ENCODE data around the gene CASK.

DNA sequence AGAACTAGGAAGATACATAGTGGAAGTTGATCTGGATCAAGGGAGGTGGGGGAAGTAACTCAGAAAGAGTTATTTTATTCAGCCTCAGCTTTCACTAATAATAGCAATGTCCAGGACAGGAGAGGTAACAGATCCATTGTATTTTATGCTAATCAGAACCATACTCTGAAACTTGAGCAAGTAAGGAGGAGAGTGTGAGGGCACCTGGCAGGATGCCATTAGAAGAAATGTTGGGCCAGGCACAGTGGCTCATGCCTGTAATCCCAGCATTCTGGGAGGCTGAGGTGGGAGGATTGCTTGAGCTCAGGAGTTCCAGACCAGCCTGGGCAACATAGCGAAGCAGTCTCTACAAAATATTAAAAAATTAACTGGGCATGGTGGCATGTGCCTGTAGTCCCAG, 218.3 kb downstream of the CASK start:
- TF ChIP-seq, protein P1, sequence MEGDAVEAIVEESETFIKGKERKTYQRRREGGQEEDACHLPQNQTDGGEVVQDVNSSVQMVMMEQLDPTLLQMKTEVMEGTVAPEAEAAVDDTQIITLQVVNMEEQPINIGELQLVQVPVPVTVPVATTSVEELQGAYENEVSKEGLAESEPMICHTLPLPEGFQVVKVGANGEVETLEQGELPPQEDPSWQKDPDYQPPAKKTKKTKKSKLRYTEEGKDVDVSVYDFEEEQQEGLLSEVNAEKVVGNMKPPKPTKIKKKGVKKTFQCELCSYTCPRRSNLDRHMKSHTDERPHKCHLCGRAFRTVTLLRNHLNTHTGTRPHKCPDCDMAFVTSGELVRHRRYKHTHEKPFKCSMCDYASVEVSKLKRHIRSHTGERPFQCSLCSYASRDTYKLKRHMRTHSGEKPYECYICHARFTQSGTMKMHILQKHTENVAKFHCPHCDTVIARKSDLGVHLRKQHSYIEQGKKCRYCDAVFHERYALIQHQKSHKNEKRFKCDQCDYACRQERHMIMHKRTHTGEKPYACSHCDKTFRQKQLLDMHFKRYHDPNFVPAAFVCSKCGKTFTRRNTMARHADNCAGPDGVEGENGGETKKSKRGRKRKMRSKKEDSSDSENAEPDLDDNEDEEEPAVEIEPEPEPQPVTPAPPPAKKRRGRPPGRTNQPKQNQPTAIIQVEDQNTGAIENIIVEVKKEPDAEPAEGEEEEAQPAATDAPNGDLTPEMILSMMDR (IDR thresholded peaks at IDR 0.05; ENCODE audit: insufficient read depth, low read length) = no peak
- TF ChIP-seq POLR2AphosphoS5 (IDR thresholded peaks at IDR 0.05; ENCODE audit: low read depth) = no peak
- TF ChIP-seq, protein P2, sequence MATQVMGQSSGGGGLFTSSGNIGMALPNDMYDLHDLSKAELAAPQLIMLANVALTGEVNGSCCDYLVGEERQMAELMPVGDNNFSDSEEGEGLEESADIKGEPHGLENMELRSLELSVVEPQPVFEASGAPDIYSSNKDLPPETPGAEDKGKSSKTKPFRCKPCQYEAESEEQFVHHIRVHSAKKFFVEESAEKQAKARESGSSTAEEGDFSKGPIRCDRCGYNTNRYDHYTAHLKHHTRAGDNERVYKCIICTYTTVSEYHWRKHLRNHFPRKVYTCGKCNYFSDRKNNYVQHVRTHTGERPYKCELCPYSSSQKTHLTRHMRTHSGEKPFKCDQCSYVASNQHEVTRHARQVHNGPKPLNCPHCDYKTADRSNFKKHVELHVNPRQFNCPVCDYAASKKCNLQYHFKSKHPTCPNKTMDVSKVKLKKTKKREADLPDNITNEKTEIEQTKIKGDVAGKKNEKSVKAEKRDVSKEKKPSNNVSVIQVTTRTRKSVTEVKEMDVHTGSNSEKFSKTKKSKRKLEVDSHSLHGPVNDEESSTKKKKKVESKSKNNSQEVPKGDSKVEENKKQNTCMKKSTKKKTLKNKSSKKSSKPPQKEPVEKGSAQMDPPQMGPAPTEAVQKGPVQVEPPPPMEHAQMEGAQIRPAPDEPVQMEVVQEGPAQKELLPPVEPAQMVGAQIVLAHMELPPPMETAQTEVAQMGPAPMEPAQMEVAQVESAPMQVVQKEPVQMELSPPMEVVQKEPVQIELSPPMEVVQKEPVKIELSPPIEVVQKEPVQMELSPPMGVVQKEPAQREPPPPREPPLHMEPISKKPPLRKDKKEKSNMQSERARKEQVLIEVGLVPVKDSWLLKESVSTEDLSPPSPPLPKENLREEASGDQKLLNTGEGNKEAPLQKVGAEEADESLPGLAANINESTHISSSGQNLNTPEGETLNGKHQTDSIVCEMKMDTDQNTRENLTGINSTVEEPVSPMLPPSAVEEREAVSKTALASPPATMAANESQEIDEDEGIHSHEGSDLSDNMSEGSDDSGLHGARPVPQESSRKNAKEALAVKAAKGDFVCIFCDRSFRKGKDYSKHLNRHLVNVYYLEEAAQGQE (IDR thresholded peaks at IDR 0.05; ENCODE audit: insufficient replicate concordance, low read depth) = no peak
